Ishikawa (cell line): Measurements from ENCODE around the gene ARHGEF2.

Experiments used
- CREB1 ChIP-seq: IDR thresholded peaks from 2 replicates; pipeline ENCODE4 v1.6.1; 2012; ENCODE audit warnings: low read depth
- EGR1 ChIP-seq: IDR thresholded peaks from 2 replicates; pipeline ENCODE4 v1.6.1; 2012
- EP300 ChIP-seq: IDR thresholded peaks from 2 replicates; pipeline ENCODE4 v1.6.1; 2012; ENCODE audit warnings: borderline replicate concordance
- FOXM1 ChIP-seq: IDR thresholded peaks from 2 replicates; pipeline ENCODE4 v1.6.1; 2012; ENCODE audit warnings: low read depth, borderline replicate concordance
- MAX ChIP-seq: IDR thresholded peaks from 2 replicates; pipeline ENCODE4 v1.6.1; 2012
- NFIC ChIP-seq: IDR thresholded peaks from 2 replicates; pipeline ENCODE4 v1.6.1; 2012
- RAD21 ChIP-seq: IDR thresholded peaks from 2 replicates; pipeline ENCODE4 v1.6.1; 2012; ENCODE audit warnings: low read depth
- TAF1 ChIP-seq: IDR thresholded peaks from 2 replicates; pipeline ENCODE4 v1.6.1; 2012; ENCODE audit warnings: low read depth, mild to moderate bottlenecking
- TCF12 ChIP-seq: IDR thresholded peaks from 2 replicates; pipeline ENCODE4 v1.6.1; 2012; ENCODE audit warnings: low read depth
- TEAD4 ChIP-seq: IDR thresholded peaks from 2 replicates; pipeline ENCODE4 v1.6.1; 2012
- YY1 ChIP-seq: IDR thresholded peaks from 2 replicates; pipeline ENCODE4 v1.6.1; 2012; ENCODE audit warnings: low read depth
- TF ChIP-seq, protein P1 (sequence below): IDR thresholded peaks from 2 replicates; pipeline ENCODE4 v1.6.1; 2012; ENCODE audit warnings: low read depth, mild to moderate bottlenecking

DNA sequence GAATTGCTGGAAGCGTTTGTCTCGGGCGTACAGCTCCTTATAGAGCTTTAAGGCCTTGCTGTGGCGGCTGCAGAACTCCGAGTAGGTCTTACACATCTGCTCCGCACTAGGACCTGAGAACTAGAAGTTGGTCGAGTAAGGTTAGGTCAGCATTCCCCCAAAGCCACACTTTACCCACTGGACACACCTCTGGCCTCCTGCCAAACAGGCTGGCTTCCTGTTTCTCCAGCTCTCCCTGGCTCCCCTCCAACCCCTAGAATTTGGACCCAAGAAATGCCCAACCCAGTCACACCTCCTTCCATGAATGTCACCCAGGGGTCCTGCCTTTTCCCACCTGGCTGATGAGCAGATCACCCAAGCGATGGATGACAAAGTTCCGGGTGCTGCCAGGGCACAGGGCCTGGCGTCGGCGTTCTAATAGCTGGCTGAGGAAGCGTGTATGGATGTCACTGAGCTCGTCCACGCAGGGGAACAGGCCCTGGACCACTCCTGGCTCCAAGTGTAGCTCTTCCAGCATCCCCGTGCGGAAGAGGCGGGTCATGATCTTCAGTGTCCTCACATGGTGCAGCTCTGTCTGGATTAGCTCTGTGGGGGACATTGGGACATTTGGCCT lies 15.6 kb downstream of the ARHGEF2 start:
- no peak for TF ChIP-seq RAD21
- TF ChIP-seq TAF1: no peak
- no peak for TF ChIP-seq FOXM1
- TF ChIP-seq TCF12: peak; percentile 53; the same call in 1 of the 2 replicates
- TF ChIP-seq YY1: no peak
- no peak for TF ChIP-seq EGR1
- TF ChIP-seq EP300: peak; percentile 12; the same call in 1 of the 2 replicates
- no peak for TF ChIP-seq CREB1
- TF ChIP-seq NFIC: peak; percentile 93
- TF ChIP-seq, protein P1, sequence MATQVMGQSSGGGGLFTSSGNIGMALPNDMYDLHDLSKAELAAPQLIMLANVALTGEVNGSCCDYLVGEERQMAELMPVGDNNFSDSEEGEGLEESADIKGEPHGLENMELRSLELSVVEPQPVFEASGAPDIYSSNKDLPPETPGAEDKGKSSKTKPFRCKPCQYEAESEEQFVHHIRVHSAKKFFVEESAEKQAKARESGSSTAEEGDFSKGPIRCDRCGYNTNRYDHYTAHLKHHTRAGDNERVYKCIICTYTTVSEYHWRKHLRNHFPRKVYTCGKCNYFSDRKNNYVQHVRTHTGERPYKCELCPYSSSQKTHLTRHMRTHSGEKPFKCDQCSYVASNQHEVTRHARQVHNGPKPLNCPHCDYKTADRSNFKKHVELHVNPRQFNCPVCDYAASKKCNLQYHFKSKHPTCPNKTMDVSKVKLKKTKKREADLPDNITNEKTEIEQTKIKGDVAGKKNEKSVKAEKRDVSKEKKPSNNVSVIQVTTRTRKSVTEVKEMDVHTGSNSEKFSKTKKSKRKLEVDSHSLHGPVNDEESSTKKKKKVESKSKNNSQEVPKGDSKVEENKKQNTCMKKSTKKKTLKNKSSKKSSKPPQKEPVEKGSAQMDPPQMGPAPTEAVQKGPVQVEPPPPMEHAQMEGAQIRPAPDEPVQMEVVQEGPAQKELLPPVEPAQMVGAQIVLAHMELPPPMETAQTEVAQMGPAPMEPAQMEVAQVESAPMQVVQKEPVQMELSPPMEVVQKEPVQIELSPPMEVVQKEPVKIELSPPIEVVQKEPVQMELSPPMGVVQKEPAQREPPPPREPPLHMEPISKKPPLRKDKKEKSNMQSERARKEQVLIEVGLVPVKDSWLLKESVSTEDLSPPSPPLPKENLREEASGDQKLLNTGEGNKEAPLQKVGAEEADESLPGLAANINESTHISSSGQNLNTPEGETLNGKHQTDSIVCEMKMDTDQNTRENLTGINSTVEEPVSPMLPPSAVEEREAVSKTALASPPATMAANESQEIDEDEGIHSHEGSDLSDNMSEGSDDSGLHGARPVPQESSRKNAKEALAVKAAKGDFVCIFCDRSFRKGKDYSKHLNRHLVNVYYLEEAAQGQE: no peak
- TF ChIP-seq TEAD4: peak; percentile 45; the same call in 1 of the 2 replicates
- TF ChIP-seq MAX: no peak
